Uterus (tissue), 4 donors: Measurements from ENCODE around the gene ATP1A2. TPM values are rescaled to one million over a fixed set of nuclear protein-coding genes. Genes with fewer than 3 reads are reported as not detected.

ENCODE experiments used
- DNase-seq, 2 donors: peaks; one replicate each; pipeline ENCODE4 v3.0.0-alpha.2; 2019 to 2020
- H3K27ac ChIP-seq, 2 donors: fragments of 200-600 bp; sonication (generic); 1 replicate in 1 of 2; 2 replicates in 1 of 2; pipeline ENCODE4 v1.5.1; 2016 to 2018
- H3K27me3 ChIP-seq, 2 donors: fragments of 200-600 bp; sonication (generic); one replicate each; pipeline ENCODE4 v1.5.1; 2018 to 2019; ENCODE audit warnings: control low read depth in 1 of 2
- H3K36me3 ChIP-seq, 2 donors: fragments of 200-600 bp; sonication (generic); one replicate each; pipeline ENCODE4 v1.5.1; 2019; ENCODE audit warnings: control low read depth in 1 of 2
- H3K4me1 ChIP-seq, 2 donors: fragments of 200-600 bp; sonication (generic); one replicate each; pipeline ENCODE4 v1.5.1; 2018 to 2019; ENCODE audit warnings: control low read depth in 1 of 2
- H3K4me3 ChIP-seq, 2 donors: fragments of 200-600 bp; sonication (generic); 1 replicate in 1 of 2; 2 replicates in 1 of 2; pipeline ENCODE4 v1.5.1; 2018 to 2019; ENCODE audit warnings: mild to moderate bottlenecking in 1 of 2
- H3K9me3 ChIP-seq, 2 donors: fragments of 200-600 bp; sonication (generic); one replicate each; pipeline ENCODE4 v1.5.1; 2019; ENCODE audit warnings: control low read depth in 1 of 2
- POLR2A ChIP-seq, 2 donors: fragments of 450-650 bp; IDR thresholded peaks; one replicate each; pipeline ENCODE4 v1.6.1; 2016; ENCODE audit warnings: antibody characterized with exemption in 2 of 2, mild to moderate bottlenecking in 1 of 2, moderate library complexity in 1 of 2
- intact Hi-C: fragments of 100-400 bp; cut with DNase I; formaldehyde crosslinking; loops from one replicate; pipeline ENCODE4 v1.15.1; 2023; ENCODE audit warnings: low total_unique reads
- total RNA-seq, 4 donors: library from RNA; depleted of rRNA in 3 of 4; stranded (reverse); fragments of >200 nt in 3 of 4; gene quantifications; one replicate each; pipeline versions ENCODE4 v1.1.0 to v1.2.4, GENCODE V29; 2014 to 2023
- TF ChIP-seq, protein P1 (sequence below), 4 experiments: fragments of 200-600 bp in 2 of 4; fragments of 450-650 bp in 2 of 4; sonication (generic) in 2 of 4; IDR thresholded peaks; one replicate each; pipeline ENCODE4 v1.5.1; 2016 to 2019; ENCODE audit warnings: antibody characterized with exemption in 4 of 4, mild to moderate bottlenecking in 2 of 4, moderate library complexity in 1 of 4
- donor health status: DM: yes; HTN: yes; CAD: no.

ATP1A2 gene
- total RNA-seq, 4 donors from 2014 or later = 1.2 to 36.8 (median 13.4) TPM

- Histone ChIP-seq H3K4me1 (no peaks in the 10 kb centered on the region), H3K36me3 (no peaks in the 10 kb centered on the region), H3K4me3 (no peak overlapping the region), H3K27me3 (peaks cover 0 to 13% of the 10 kb centered on the region in 2 donors), H3K9me3 (no peaks in the 10 kb centered on the region), H3K27ac (no peak overlapping the region)
- DNase-seq = no peak
- intact Hi-C loops = no loop called here
- TF ChIP-seq, protein P1, sequence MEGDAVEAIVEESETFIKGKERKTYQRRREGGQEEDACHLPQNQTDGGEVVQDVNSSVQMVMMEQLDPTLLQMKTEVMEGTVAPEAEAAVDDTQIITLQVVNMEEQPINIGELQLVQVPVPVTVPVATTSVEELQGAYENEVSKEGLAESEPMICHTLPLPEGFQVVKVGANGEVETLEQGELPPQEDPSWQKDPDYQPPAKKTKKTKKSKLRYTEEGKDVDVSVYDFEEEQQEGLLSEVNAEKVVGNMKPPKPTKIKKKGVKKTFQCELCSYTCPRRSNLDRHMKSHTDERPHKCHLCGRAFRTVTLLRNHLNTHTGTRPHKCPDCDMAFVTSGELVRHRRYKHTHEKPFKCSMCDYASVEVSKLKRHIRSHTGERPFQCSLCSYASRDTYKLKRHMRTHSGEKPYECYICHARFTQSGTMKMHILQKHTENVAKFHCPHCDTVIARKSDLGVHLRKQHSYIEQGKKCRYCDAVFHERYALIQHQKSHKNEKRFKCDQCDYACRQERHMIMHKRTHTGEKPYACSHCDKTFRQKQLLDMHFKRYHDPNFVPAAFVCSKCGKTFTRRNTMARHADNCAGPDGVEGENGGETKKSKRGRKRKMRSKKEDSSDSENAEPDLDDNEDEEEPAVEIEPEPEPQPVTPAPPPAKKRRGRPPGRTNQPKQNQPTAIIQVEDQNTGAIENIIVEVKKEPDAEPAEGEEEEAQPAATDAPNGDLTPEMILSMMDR (IDR thresholded peaks at IDR 0.05) = no peak
- TF ChIP-seq POLR2A (IDR thresholded peaks at IDR 0.05) = no peak
Measured at GRCh38 chr1:160082926-160083325, 32.6 kb upstream of the ATP1A2 start.

DNA sequence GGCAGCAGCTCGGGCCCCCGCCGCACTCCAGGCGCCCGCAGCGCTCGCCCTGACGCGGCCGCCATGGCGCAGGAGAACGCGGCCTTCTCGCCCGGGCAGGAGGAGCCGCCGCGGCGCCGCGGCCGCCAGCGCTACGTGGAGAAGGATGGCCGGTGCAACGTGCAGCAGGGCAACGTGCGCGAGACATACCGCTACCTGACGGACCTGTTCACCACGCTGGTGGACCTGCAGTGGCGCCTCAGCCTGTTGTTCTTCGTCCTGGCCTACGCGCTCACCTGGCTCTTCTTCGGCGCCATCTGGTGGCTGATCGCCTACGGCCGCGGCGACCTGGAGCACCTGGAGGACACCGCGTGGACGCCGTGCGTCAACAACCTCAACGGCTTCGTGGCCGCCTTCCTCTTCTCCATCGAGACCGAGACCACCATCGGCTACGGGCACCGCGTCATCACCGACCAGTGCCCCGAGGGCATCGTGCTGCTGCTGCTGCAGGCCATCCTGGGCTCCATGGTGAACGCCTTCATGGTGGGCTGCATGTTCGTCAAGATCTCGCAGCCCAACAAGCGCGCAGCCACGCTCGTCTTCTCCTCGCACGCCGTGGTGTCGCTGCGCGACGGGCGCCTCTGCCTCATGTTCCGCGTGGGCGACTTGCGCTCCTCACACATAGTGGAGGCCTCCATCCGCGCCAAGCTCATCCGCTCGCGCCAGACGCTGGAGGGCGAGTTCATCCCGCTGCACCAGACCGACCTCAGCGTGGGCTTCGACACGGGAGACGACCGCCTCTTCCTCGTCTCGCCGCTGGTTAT is 31.4 kb upstream of the ATP1A2 start:
- no peaks in the 10 kb centered on the region for H3K36me3 ChIP-seq
- H3K4me3 ChIP-seq = peak overlapping the region in 1 of 2 donors; percentile 29
- intact Hi-C loops = no loop called here
- H3K4me1 ChIP-seq = no peaks in the 10 kb centered on the region
- no peaks in the 10 kb centered on the region for H3K9me3 ChIP-seq
- no peak for TF ChIP-seq POLR2A (IDR thresholded peaks at IDR 0.05)
- TF ChIP-seq, protein P1 (IDR thresholded peaks at IDR 0.05) = peak; percentile 47 to 65 (median 52)
- peak in 1 of 2 donors; percentile 55 for DNase-seq
- peaks cover 0 to 13% of the 10 kb centered on the region in 2 donors for H3K27me3 ChIP-seq
- no peak overlapping the region for H3K27ac ChIP-seq

GRCh38 chr1:160084771-160085321 is 30.7 kb upstream of the ATP1A2 start:
- intact Hi-C loops = no loop called here
- H3K9me3 ChIP-seq = no peaks in the 10 kb centered on the region
- no peak overlapping the region for H3K4me3 ChIP-seq
- no peaks in the 10 kb centered on the region for H3K36me3 ChIP-seq
- DNase-seq = no peak
- H3K4me1 ChIP-seq = no peaks in the 10 kb centered on the region
- peaks cover 0 to 7% of the 10 kb centered on the region in 2 donors for H3K27me3 ChIP-seq
- H3K27ac ChIP-seq = no peak overlapping the region
- no peak for TF ChIP-seq POLR2A (IDR thresholded peaks at IDR 0.05)
- TF ChIP-seq, protein P1 (IDR thresholded peaks at IDR 0.05) = no peak

DNA sequence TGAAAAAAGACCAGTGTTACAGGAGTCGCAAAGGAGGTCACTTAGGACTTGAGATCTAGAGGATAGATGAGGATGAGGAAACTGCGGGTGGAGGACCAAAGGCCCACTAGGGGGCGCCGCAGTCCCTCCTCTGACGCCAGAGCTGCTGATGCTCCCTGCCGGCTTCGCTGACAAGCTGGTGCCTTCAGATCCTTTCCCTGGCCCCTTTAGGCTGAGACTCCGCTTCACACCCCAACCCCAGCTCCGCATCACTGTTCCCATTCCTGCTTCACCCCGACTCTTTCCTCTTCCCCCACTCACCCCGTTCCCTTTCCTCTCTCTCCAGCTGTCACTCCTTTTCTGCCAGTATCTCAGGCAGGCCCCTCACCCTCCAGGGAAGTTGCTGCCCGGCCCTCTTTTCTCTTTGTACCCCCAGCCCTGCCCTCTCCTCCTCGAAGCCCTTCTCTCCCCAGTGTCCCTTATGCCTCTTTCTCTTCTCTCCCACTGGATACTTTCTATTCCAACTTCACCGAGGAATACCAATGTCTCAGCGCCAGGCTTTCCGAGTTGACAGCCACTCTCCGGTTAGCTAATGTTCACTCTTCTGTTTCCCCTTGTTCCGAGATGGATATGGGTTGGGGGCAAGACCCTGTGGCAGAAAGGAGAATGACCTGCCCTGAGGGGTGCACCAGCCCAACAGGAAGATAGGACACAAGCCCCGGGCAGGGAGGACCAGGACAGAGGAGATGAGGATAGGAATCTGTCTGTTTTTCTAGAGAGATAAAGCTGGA is 29.7 kb upstream of the ATP1A2 start:
- peak; percentile 60 for DNase-seq
- H3K9me3 ChIP-seq = no peaks in the 10 kb centered on the region
- no peaks in the 10 kb centered on the region for H3K36me3 ChIP-seq
- no peak overlapping the region for H3K4me3 ChIP-seq
- H3K27ac ChIP-seq = peak overlapping the region in 1 of 2 donors; percentile 42
- TF ChIP-seq, protein P1 (IDR thresholded peaks at IDR 0.05) = peak; percentile 50 to 64 (median 51)
- TF ChIP-seq POLR2A (IDR thresholded peaks at IDR 0.05) = no peak
- H3K4me1 ChIP-seq = no peaks in the 10 kb centered on the region
- H3K27me3 ChIP-seq = peaks cover 0 to 7% of the 10 kb centered on the region in 2 donors
- intact Hi-C loops = no loop called here
